ENCODE results near the gene CASP1.

DNA sequence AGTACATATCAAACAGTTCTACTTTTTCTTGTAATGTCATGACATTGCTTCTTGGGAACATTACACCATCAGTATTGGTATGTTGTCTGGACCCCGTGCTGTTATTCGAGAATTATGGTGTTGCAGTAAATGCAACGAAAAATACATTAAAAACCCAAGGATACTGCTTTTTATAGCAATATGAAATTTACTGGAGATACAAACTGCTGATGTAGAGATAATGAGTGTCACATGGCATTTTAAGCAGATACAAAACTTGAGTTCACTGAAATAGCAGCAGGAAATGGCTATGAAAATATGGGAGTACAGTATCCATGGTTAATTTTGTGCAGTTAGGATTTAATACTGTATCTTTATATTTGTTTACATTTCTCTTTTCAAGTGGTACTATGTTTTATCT lies 17.5 kb upstream of the CASP1 start:
- TF ChIP-seq, protein P1, sequence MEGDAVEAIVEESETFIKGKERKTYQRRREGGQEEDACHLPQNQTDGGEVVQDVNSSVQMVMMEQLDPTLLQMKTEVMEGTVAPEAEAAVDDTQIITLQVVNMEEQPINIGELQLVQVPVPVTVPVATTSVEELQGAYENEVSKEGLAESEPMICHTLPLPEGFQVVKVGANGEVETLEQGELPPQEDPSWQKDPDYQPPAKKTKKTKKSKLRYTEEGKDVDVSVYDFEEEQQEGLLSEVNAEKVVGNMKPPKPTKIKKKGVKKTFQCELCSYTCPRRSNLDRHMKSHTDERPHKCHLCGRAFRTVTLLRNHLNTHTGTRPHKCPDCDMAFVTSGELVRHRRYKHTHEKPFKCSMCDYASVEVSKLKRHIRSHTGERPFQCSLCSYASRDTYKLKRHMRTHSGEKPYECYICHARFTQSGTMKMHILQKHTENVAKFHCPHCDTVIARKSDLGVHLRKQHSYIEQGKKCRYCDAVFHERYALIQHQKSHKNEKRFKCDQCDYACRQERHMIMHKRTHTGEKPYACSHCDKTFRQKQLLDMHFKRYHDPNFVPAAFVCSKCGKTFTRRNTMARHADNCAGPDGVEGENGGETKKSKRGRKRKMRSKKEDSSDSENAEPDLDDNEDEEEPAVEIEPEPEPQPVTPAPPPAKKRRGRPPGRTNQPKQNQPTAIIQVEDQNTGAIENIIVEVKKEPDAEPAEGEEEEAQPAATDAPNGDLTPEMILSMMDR (IDR thresholded peaks at IDR 0.05) = no peak
- no peak for TF ChIP-seq POLR2A (IDR thresholded peaks at IDR 0.05)

Data from prostate gland (tissue), 2 donors.